ENCODE measurements around the gene OTULINL. TPM values are rescaled to one million over a fixed set of nuclear protein-coding genes. Genes with fewer than 3 reads are reported as not detected.

The OTULINL gene
- total and polyA plus RNA-seq, 2 of the 8 experiments (the other 6 are each of a cell fraction or from before 2014, with no cell fraction given) = 3.1 to 8.3 TPM

- ChIA-PET CTCF (ENCODE audit: partially characterized antibody) (interaction anchor here (1.0 to 1.4 kb wide), 3 partner anchors 17 to 120 kb away, joined by 3 to 4 read pairs (median 4); no protein-coding TSS in a partner anchor), POLR2A (ENCODE audit: partially characterized antibody) (no interaction called here)
- no peak overlapping the region for H3K9ac ChIP-seq (replicated peaks in 1 of 4; ENCODE audit: extremely low read depth in 1 of 4, low read depth in 3 of 4, low read length in 3 of 4)
- 85% methylated on average over 3 of the region's 3 CpGs; no CpG with 5 or more reads in 1 of the 2 experiments for WGBS, 2 experiments (ENCODE audit: extremely low coverage in 1 of 2, insufficient coverage in 1 of 2, insufficient read length in 1 of 2, insufficient replicate concordance in 2 of 2, low coverage in 1 of 2, low lambda C conversion rate in 2 of 2, missing lambda C conversion rate in 1 of 2)
- no peak overlapping the region for H2BK15ac ChIP-seq (ENCODE audit: low read length)
- no peak overlapping the region for H3K23ac ChIP-seq (ENCODE audit: insufficient read length)
- H3K79me2 ChIP-seq (ENCODE audit: control insufficient read depth in 1 of 2, insufficient read depth in 2 of 2, low read length in 2 of 2) = no peaks in the 10 kb centered on the region
- H4K91ac ChIP-seq (replicated peaks; ENCODE audit: insufficient read length, low read length) = no peak overlapping the region
- no peak for FAIRE-seq
- no peaks in the 10 kb centered on the region for H3K36me3 ChIP-seq (ENCODE audit: control insufficient read depth in 2 of 4, insufficient read depth in 4 of 4, low read length in 3 of 4)
- no peak overlapping the region for H2AK5ac ChIP-seq (ENCODE audit: low read depth, low read length)
- H3K14ac ChIP-seq (ENCODE audit: insufficient read length) = no peak overlapping the region
- H3K56ac ChIP-seq (replicated peaks; ENCODE audit: insufficient read length, low read depth, low read length) = no peak overlapping the region
- H4K8ac ChIP-seq (ENCODE audit: extremely low read depth, insufficient read depth, low read length) = no peak overlapping the region
- no peak overlapping the region for H3K4ac ChIP-seq (replicated peaks; ENCODE audit: insufficient read length, low read depth, low read length)
- H2BK120ac ChIP-seq (replicated peaks; ENCODE audit: low read depth, low read length) = no peak overlapping the region
- no peak overlapping the region for H2BK20ac ChIP-seq (ENCODE audit: low read length)
- no peaks in the 10 kb centered on the region for H3K79me1 ChIP-seq (ENCODE audit: low read depth, low read length)
- DNase-seq (ENCODE audit: low read depth in 1 of 2, low spot score in 2 of 2) = no peak
- H2BK12ac ChIP-seq (ENCODE audit: low read depth, low read length) = no peak overlapping the region
- no peak overlapping the region for H3K27ac ChIP-seq (ENCODE audit: low read depth, low read length)
- H3K23me2 ChIP-seq (ENCODE audit: low read depth, low read length) = no peaks in the 10 kb centered on the region
- H2AFZ ChIP-seq (ENCODE audit: low read length) = no peak overlapping the region
- H4K5ac ChIP-seq (ENCODE audit: insufficient read length, low read depth, low read length) = no peak overlapping the region
- no peaks in the 10 kb centered on the region for H3K27me3 ChIP-seq (replicated peaks in 1 of 4; ENCODE audit: control insufficient read depth in 3 of 4, extremely low read depth in 1 of 4, insufficient read depth in 3 of 4, low read length in 3 of 4)
- H2BK5ac ChIP-seq (ENCODE audit: low read depth, low read length) = no peak overlapping the region
- no peak overlapping the region for H3K4me3 ChIP-seq (ENCODE audit: extremely low read depth in 1 of 4, insufficient read depth in 2 of 4, low read depth in 3 of 4, low read length in 4 of 4)
- no peak overlapping the region for H3K18ac ChIP-seq (ENCODE audit: extremely low read depth, low read length)
- H3K9me3 ChIP-seq (ENCODE audit: insufficient read depth in 2 of 2, low read depth in 1 of 2, low read length in 1 of 2) = no peaks in the 10 kb centered on the region
- H4K20me1 ChIP-seq (replicated peaks in 1 of 2; ENCODE audit: control insufficient read depth in 1 of 2, insufficient read depth in 2 of 2, low read length in 2 of 2) = no peaks in the 10 kb centered on the region
- no peaks in the 10 kb centered on the region for H3K4me1 ChIP-seq (replicated peaks in 1 of 4; ENCODE audit: control insufficient read depth in 3 of 4, insufficient read depth in 4 of 4, low read length in 3 of 4)
- H3K4me2 ChIP-seq (ENCODE audit: insufficient read depth in 1 of 2, low read depth in 2 of 2, low read length in 2 of 2) = no peak overlapping the region
- TF ChIP-seq SIRT6 (IDR thresholded peaks at IDR 0.05; ENCODE audit: low read length) (no peak), JUND (IDR thresholded peaks at IDR 0.05; ENCODE audit: low read length) (no peak), MAX (IDR thresholded peaks at IDR 0.05) (no peak), KDM1A (IDR thresholded peaks at IDR 0.05; ENCODE audit: borderline replicate concordance, low read length) (no peak), GTF2F1 (IDR thresholded peaks at IDR 0.05; ENCODE audit: borderline replicate concordance, low read depth, low read length) (no peak), SIX5 (IDR thresholded peaks at IDR 0.05; ENCODE audit: low read depth, low read length) (no peak), SUZ12 (IDR thresholded peaks at IDR 0.05; ENCODE audit: low read length) (no peak), JUN (IDR thresholded peaks at IDR 0.05; ENCODE audit: low read depth, low read length) (no peak), NRF1 (IDR thresholded peaks at IDR 0.05; ENCODE audit: low read depth, low read length) (no peak), TAF7 (optimal IDR thresholded peaks at IDR 0.05; ENCODE audit: borderline replicate concordance, low read depth, low read length) (no peak), FOSL1 (IDR thresholded peaks at IDR 0.05; ENCODE audit: insufficient read depth, low read depth, low read length) (no peak), BACH1 (IDR thresholded peaks at IDR 0.05; ENCODE audit: low read length) (no peak), CTBP2 (IDR thresholded peaks at IDR 0.05; ENCODE audit: borderline replicate concordance, insufficient read depth, insufficient read length, low read length) (no peak), CHD1 (IDR thresholded peaks at IDR 0.05; ENCODE audit: low read depth, low read length) (no peak), KDM5A (IDR thresholded peaks at IDR 0.05; ENCODE audit: low read length) (no peak)
Observed at GRCh38 chr5:14551211-14551610, 30.4 kb upstream of the OTULINL start.

Data from H1 (cell line).